NCI-H1694 (cell line): ENCODE data around the gene ZCCHC14.
"Not testable (repeated sequence)": the region's sequence is repeated elsewhere in the genome, so short reads cannot be mapped to it uniquely, and the experiment has no call there.

Experiments used
- DNase-seq: peaks from one replicate; lab custom pipeline; 2025; lab: John Stamatoyannopoulos, UW

The ZCCHC14 gene

GRCh38 chr16:87497023-87497766 is 4.4 kb upstream of the ZCCHC14 start:
- DNase-seq: not testable (repeated sequence)

- no peak for DNase-seq
Observed at GRCh38 chr16:87496447-87496801, 3.6 kb upstream of the ZCCHC14 start.

- DNase-seq: no peak
Observed at GRCh38 chr16:87495578-87496446, 3.0 kb upstream of the ZCCHC14 start.

- no peak for DNase-seq
Observed at GRCh38 chr16:87493608-87494280, 920 bp upstream of the ZCCHC14 start.

GRCh38 chr16:87492291-87492630 is 563 bp downstream of the ZCCHC14 start:
- no peak for DNase-seq

- no peak for DNase-seq
Observed at GRCh38 chr16:87491522-87492290, 1.1 kb downstream of the ZCCHC14 start.

- DNase-seq: not testable (repeated sequence)
Observed at GRCh38 chr16:87490799-87491521, 1.9 kb downstream of the ZCCHC14 start.

- no peak for DNase-seq
Observed at GRCh38 chr16:87490096-87490798, 2.6 kb downstream of the ZCCHC14 start.

GRCh38 chr16:87489434-87490045 is 3.3 kb downstream of the ZCCHC14 start:
- no peak for DNase-seq

GRCh38 chr16:87488960-87489359 is 3.9 kb downstream of the ZCCHC14 start:
- not testable (repeated sequence) for DNase-seq

GRCh38 chr16:87487361-87487924 is 5.4 kb downstream of the ZCCHC14 start:
- no peak for DNase-seq

GRCh38 chr16:87486713-87487247 is 6.0 kb downstream of the ZCCHC14 start:
- no peak for DNase-seq

GRCh38 chr16:87486282-87486681 is 6.5 kb downstream of the ZCCHC14 start:
- DNase-seq: no peak

- not testable (repeated sequence) for DNase-seq
Observed at GRCh38 chr16:87485792-87486191, 7.0 kb downstream of the ZCCHC14 start.

- DNase-seq: no peak
Observed at GRCh38 chr16:87484487-87485331, 8.1 kb downstream of the ZCCHC14 start.

GRCh38 chr16:87483481-87483880 is 9.3 kb downstream of the ZCCHC14 start:
- no peak for DNase-seq

- not testable (repeated sequence) for DNase-seq
Observed at GRCh38 chr16:87482670-87483069, 10.2 kb downstream of the ZCCHC14 start.

GRCh38 chr16:87482266-87482665 is 10.6 kb downstream of the ZCCHC14 start:
- DNase-seq: no peak

- DNase-seq: not testable (repeated sequence)
Observed at GRCh38 chr16:87481711-87482110, 11.1 kb downstream of the ZCCHC14 start.
